ENCODE data around the gene CORO2B. TPM values are rescaled to one million over a fixed set of nuclear protein-coding genes. Genes with fewer than 3 reads are reported as not detected.

CORO2B gene
- total and polyA plus RNA-seq, 9 of the 15 experiments (the other 6 are each of a cell fraction or from before 2014, with no cell fraction given) = not detected

DNA sequence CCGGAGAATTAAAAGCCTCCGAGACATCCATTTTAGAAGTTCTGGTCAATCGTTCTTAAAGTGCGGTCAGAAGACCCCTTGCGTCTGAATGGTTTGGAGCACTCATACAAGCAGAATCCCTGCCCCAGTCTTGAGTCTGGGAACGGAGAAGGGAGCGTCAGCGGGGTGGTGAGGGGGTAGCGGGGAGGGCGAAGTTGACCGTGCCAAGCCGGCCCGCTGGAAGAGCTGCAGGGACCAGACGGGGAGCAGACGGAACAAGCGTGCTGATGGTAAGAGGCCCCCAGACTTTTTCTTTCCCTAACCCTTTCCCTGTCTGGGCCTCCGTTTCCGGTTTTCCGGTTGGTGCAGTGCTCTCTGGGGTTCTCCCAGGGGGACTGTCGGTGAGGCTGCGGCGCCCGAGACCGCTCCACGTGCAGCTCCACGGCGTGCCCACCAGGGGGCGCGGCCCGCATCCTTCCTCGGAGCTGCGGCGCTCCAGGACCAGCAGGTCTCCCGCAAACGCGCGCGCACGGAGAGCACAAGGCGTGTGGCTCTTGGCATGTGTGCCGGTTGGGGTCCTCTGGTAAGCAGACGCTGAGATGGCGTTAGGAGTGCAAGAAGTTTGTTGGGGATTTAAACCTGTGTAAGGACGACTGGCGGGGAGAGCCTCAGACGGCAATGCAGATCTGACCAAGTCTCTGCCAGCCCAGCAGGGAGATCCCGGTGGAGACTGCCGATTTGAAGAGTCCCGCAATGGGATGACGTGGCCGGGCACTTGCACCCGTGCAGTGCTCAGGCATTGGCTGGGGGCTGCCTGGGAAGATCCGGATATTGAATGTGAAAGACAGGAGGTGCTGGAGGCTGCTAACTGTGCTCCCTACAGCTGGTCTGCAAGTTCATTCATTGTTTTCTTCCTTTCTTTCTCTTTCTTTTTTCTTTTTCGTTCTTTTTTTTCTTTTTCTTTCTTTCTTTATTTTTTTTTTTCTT lies 19.2 kb upstream of the CORO2B start (continued):
- TF ChIP-seq, protein P1, sequence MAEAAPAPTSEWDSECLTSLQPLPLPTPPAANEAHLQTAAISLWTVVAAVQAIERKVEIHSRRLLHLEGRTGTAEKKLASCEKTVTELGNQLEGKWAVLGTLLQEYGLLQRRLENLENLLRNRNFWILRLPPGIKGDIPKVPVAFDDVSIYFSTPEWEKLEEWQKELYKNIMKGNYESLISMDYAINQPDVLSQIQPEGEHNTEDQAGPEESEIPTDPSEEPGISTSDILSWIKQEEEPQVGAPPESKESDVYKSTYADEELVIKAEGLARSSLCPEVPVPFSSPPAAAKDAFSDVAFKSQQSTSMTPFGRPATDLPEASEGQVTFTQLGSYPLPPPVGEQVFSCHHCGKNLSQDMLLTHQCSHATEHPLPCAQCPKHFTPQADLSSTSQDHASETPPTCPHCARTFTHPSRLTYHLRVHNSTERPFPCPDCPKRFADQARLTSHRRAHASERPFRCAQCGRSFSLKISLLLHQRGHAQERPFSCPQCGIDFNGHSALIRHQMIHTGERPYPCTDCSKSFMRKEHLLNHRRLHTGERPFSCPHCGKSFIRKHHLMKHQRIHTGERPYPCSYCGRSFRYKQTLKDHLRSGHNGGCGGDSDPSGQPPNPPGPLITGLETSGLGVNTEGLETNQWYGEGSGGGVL (CRISPR knock-in tag; IDR thresholded peaks at IDR 0.05) = no peak
- no peak for TF ChIP-seq SMARCC2 (IDR thresholded peaks at IDR 0.05; ENCODE audit: low read depth)
- no peak for TF ChIP-seq POLR3A (IDR thresholded peaks at IDR 0.05; ENCODE audit: borderline replicate concordance, extremely low read depth, insufficient read depth, insufficient read length)
- no peak for TF ChIP-seq YBX1 (IDR thresholded peaks at IDR 0.05)
- TF ChIP-seq, protein P2, sequence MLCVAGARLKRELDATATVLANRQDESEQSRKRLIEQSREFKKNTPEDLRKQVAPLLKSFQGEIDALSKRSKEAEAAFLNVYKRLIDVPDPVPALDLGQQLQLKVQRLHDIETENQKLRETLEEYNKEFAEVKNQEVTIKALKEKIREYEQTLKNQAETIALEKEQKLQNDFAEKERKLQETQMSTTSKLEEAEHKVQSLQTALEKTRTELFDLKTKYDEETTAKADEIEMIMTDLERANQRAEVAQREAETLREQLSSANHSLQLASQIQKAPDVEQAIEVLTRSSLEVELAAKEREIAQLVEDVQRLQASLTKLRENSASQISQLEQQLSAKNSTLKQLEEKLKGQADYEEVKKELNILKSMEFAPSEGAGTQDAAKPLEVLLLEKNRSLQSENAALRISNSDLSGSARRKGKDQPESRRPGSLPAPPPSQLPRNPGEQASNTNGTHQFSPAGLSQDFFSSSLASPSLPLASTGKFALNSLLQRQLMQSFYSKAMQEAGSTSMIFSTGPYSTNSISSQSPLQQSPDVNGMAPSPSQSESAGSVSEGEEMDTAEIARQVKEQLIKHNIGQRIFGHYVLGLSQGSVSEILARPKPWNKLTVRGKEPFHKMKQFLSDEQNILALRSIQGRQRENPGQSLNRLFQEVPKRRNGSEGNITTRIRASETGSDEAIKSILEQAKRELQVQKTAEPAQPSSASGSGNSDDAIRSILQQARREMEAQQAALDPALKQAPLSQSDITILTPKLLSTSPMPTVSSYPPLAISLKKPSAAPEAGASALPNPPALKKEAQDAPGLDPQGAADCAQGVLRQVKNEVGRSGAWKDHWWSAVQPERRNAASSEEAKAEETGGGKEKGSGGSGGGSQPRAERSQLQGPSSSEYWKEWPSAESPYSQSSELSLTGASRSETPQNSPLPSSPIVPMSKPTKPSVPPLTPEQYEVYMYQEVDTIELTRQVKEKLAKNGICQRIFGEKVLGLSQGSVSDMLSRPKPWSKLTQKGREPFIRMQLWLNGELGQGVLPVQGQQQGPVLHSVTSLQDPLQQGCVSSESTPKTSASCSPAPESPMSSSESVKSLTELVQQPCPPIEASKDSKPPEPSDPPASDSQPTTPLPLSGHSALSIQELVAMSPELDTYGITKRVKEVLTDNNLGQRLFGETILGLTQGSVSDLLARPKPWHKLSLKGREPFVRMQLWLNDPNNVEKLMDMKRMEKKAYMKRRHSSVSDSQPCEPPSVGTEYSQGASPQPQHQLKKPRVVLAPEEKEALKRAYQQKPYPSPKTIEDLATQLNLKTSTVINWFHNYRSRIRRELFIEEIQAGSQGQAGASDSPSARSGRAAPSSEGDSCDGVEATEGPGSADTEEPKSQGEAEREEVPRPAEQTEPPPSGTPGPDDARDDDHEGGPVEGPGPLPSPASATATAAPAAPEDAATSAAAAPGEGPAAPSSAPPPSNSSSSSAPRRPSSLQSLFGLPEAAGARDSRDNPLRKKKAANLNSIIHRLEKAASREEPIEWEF (CRISPR knock-in tag; IDR thresholded peaks at IDR 0.05) = no peak
- no peak for TF ChIP-seq PCBP1 (IDR thresholded peaks at IDR 0.05; ENCODE audit: low read depth, low read length, poor library complexity, severe bottlenecking)
- no peak for TF ChIP-seq CHD4 (IDR thresholded peaks at IDR 0.05; ENCODE audit: insufficient read depth, insufficient replicate concordance, low read depth, low read length, poor library complexity, severe bottlenecking)
- no peak for TF ChIP-seq FOXK1 (CRISPR knock-in tag; IDR thresholded peaks at IDR 0.05; ENCODE audit: borderline replicate concordance)
- TF ChIP-seq EWSR1 (IDR thresholded peaks at IDR 0.05; ENCODE audit: borderline replicate concordance, low read depth, partially characterized antibody) = no peak
- TF ChIP-seq CXXC5 (CRISPR knock-in tag; IDR thresholded peaks at IDR 0.05) = peak; percentile 27; the same call in 1 of the 2 replicates
- TF ChIP-seq HDAC6 (IDR thresholded peaks at IDR 0.05; ENCODE audit: low read depth, low read length) = no peak
- no peak for TF ChIP-seq CBX3 (IDR thresholded peaks at IDR 0.05; ENCODE audit: borderline replicate concordance in 1 of 2, low read length in 2 of 2)
- TF ChIP-seq HDAC2 (IDR thresholded peaks at IDR 0.05) = no peak
- TF ChIP-seq ZNF316 (IDR thresholded peaks at IDR 0.05) = no peak
- no peak for TF ChIP-seq SIX5 (IDR thresholded peaks at IDR 0.05; ENCODE audit: borderline replicate concordance in 1 of 2, insufficient read depth in 1 of 2, low read depth in 1 of 2, low read length in 2 of 2)
- TF ChIP-seq SRSF1 (IDR thresholded peaks at IDR 0.05; ENCODE audit: low read depth, low read length) = no peak
- TF ChIP-seq, protein P3, sequence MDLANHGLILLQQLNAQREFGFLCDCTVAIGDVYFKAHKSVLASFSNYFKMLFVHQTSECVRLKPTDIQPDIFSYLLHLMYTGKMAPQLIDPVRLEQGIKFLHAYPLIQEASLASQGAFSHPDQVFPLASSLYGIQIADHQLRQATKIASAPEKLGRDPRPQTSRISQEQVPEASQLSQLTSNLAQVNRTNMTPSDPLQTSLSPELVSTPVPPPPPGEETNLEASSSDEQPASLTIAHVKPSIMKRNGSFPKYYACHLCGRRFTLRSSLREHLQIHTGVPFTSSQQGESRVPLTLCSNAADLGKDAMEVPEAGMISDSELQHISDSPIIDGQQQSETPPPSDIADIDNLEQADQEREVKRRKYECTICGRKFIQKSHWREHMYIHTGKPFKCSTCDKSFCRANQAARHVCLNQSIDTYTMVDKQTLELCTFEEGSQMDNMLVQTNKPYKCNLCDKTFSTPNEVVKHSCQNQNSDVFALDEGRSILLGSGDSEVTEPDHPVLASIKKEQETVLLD (IDR thresholded peaks at IDR 0.05) = no peak
- no peak for TF ChIP-seq HIVEP1 (CRISPR knock-in tag; IDR thresholded peaks at IDR 0.05)

Measured in K562 (cell line).